Panc1 (cell line): ENCODE results near the gene PSMA5. TPM values are rescaled to one million over a fixed set of nuclear protein-coding genes. Genes with fewer than 3 reads are reported as not detected.

Source experiments
- ATAC-seq: fragments of 200-7000 bp; cut with Tn5 transposase; 2 replicates; pipeline ENCODE4 v1.9.1; 2020; ENCODE audit warnings: mild to moderate bottlenecking, moderate library complexity
- BruUV-seq: library from RNA; stranded (reverse); fragments of 400-500 nt; replicated peaks from 2 replicates; lab custom pipeline; 2021; lab: Mats Ljungman, UMichigan
- CTCF ChIA-PET: fragments of 300-600 bp; sonication (Branson Sonifier 250); formaldehyde crosslinking; loops from one replicate; lab custom pipeline; 2022; ENCODE audit warnings: antibody characterized with exemption; lab: Charles Lee
- POLR2A ChIA-PET: fragments of 300-600 bp; sonication (Branson Sonifier 250); formaldehyde crosslinking; loops from one replicate; lab custom pipeline; 2022; ENCODE audit warnings: antibody characterized with exemption; lab: Charles Lee
- DNase-seq: peaks from one replicate; pipeline ENCODE4 v3.0.0-alpha.2; 2010; ENCODE audit warnings: low read depth, low spot score
- H3K27ac ChIP-seq: 2 replicates; pipeline ENCODE4 v1.5.1; 2011; ENCODE audit warnings: mild to moderate bottlenecking, low read length, inconsistent platforms
- H3K27me3 ChIP-seq: fragments of 200-500 bp; sonication (Bioruptor generic); 2 replicates; pipeline ENCODE4 v1.6.0; 2014; ENCODE audit warnings: low read length, inconsistent platforms; ENCODE audit not compliant: control insufficient read depth, insufficient read depth
- H3K36me3 ChIP-seq: fragments of 200-500 bp; sonication (Bioruptor generic); 2 replicates; pipeline ENCODE4 v1.5.1; 2014; ENCODE audit warnings: inconsistent platforms, mild to moderate bottlenecking, low read length, moderate library complexity; ENCODE audit not compliant: control insufficient read depth, insufficient read depth
- H3K4me1 ChIP-seq: 2 replicates; pipeline ENCODE4 v1.5.1; 2011; ENCODE audit warnings: inconsistent platforms, mild to moderate bottlenecking, low read length, moderate library complexity; ENCODE audit not compliant: control insufficient read depth, insufficient read depth
- H3K4me3 ChIP-seq, 2 experiments: 2 replicates each; pipeline ENCODE4 v1.5.1; 2011 to 2012; ENCODE audit warnings: low read depth in 2 of 2, low read length in 2 of 2, mild to moderate bottlenecking in 2 of 2, inconsistent platforms in 1 of 2, moderate library complexity in 1 of 2
- H3K9me3 ChIP-seq: fragments of 200-500 bp; sonication (Bioruptor generic); 2 replicates; pipeline ENCODE4 v1.5.1; 2014; ENCODE audit warnings: low read depth, mild to moderate bottlenecking, inconsistent platforms, low read length, moderate library complexity; ENCODE audit not compliant: control insufficient read depth, insufficient read depth
- POLR2AphosphoS5 ChIP-seq: IDR thresholded peaks from 2 replicates; pipeline ENCODE4 v1.6.1; 2012; ENCODE audit warnings: mild to moderate bottlenecking, low read depth, low read length, moderate library complexity
- REST ChIP-seq, 2 experiments: IDR thresholded peaks; 2 replicates each; pipeline ENCODE4 v1.6.1; 2011 to 2012; ENCODE audit warnings: low read depth in 2 of 2, control low read depth in 1 of 2, low read length in 1 of 2, mild to moderate bottlenecking in 1 of 2, moderate library complexity in 1 of 2; ENCODE audit not compliant: insufficient read depth in 1 of 2
- SIN3A ChIP-seq: IDR thresholded peaks from 2 replicates; pipeline ENCODE4 v1.6.1; 2012; ENCODE audit warnings: low read depth, mild to moderate bottlenecking, low read length, moderate library complexity, borderline replicate concordance; ENCODE audit not compliant: insufficient read depth
- TCF7L2 ChIP-seq: IDR thresholded peaks from 2 replicates; pipeline ENCODE4 v1.6.1; 2011; ENCODE audit warnings: mild to moderate bottlenecking, low read depth, low read length, inconsistent platforms
- in situ Hi-C: cut with HindIII; loops from 2 replicates; pipeline ENCODE4 v1.10.0; 2016; ENCODE audit warnings: low sequenced_read_pairs, low pct_unique_long_range_greater_than_20kb
- intact Hi-C: fragments of 100-400 bp; cut with micrococcal nuclease; formaldehyde crosslinking; loops from one replicate; pipeline ENCODE4 v1.10.0; 2022; ENCODE audit not compliant: unreplicated experiment
- total RNA-seq: library from RNA; stranded (reverse); gene quantifications from one replicate; pipeline ENCODE4 v1.2.1, GENCODE V29; 2021; ENCODE audit not compliant: unreplicated experiment
- TF ChIP-seq, protein P1 (sequence below): fragments of 450-650 bp; IDR thresholded peaks from 2 replicates; pipeline ENCODE4 v1.5.1; 2017; ENCODE audit warnings: mild to moderate bottlenecking

Gene PSMA5
- total RNA-seq, 1 experiment from 2014 or later = 118 TPM

DNA sequence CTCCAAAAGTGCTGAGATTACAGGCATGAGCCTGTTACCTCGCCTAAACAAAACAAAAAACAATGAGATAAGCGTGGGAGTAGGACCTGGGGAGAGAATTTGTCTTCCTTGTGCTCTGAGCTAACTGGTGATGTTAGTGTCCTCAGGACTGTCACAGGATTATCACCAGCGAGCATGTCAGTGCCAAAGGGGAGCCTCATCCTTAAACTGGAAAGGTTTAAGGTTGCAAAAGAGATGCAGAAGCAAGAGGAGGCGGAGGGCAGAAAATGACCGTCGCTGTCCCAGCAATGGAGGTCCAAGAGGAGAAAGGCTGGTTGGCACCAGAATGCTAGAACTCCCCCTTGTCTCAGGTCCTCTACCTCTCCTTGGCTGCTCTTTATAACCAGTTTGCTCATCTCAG, 44.0 kb upstream of the PSMA5 start:
- Histone ChIP-seq H3K27me3 (peaks cover 5% of the 10 kb centered on the region), H3K4me3 (no peak overlapping the region), H3K9me3 (no peaks in the 10 kb centered on the region), H3K36me3 (no peaks in the 10 kb centered on the region), H3K27ac (no peak overlapping the region), H3K4me1 (no peaks in the 10 kb centered on the region)
- TF ChIP-seq SIN3A = no peak
- no peak for TF ChIP-seq POLR2AphosphoS5
- TF ChIP-seq, protein P1, sequence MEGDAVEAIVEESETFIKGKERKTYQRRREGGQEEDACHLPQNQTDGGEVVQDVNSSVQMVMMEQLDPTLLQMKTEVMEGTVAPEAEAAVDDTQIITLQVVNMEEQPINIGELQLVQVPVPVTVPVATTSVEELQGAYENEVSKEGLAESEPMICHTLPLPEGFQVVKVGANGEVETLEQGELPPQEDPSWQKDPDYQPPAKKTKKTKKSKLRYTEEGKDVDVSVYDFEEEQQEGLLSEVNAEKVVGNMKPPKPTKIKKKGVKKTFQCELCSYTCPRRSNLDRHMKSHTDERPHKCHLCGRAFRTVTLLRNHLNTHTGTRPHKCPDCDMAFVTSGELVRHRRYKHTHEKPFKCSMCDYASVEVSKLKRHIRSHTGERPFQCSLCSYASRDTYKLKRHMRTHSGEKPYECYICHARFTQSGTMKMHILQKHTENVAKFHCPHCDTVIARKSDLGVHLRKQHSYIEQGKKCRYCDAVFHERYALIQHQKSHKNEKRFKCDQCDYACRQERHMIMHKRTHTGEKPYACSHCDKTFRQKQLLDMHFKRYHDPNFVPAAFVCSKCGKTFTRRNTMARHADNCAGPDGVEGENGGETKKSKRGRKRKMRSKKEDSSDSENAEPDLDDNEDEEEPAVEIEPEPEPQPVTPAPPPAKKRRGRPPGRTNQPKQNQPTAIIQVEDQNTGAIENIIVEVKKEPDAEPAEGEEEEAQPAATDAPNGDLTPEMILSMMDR = no peak
- TF ChIP-seq REST (IDR thresholded peaks at IDR 0.05; ENCODE audit: insufficient read depth in 1 of 2, low read depth in 2 of 2, low read length in 1 of 2) = no peak
- TF ChIP-seq TCF7L2 = no peak
- no peak for ATAC-seq
- ChIA-PET POLR2A (interaction anchor here (0.5 to 0.6 kb wide), 2 partner anchors 27 to 370 kb away, joined by 3 read pairs; no protein-coding TSS in a partner anchor), CTCF (interaction anchor here (0.7 kb wide), 1 partner anchor 60 kb away, joined by 13 read pairs; no protein-coding TSS in a partner anchor)
- in situ Hi-C loops = no loop called here
- no TSS peak for BruUV-seq
- no peak for DNase-seq
- intact Hi-C loops = no loop called here

GRCh38 chr1:109468903-109469302, 42.7 kb upstream of the PSMA5 start:
- intact Hi-C loops (no loop called here), in situ Hi-C loops (no loop called here)
- H3K27me3 ChIP-seq = peaks cover 13% of the 10 kb centered on the region
- no peaks in the 10 kb centered on the region for H3K9me3 ChIP-seq
- TF ChIP-seq POLR2AphosphoS5 = no peak
- TF ChIP-seq, protein P1 = no peak
- TF ChIP-seq REST (IDR thresholded peaks at IDR 0.05; ENCODE audit: insufficient read depth in 1 of 2, low read depth in 2 of 2, low read length in 1 of 2) = no peak
- TF ChIP-seq SIN3A = no peak
- TF ChIP-seq TCF7L2 = no peak
- CTCF ChIA-PET = interaction anchor here (0.7 kb wide), 1 partner anchor 64 kb away, joined by 13 read pairs; no protein-coding TSS in a partner anchor
- BruUV-seq = no TSS peak
- POLR2A ChIA-PET = no interaction called here
- no peak for DNase-seq
- no peak overlapping the region for H3K27ac ChIP-seq
- H3K4me1 ChIP-seq = no peaks in the 10 kb centered on the region
- no peak overlapping the region for H3K4me3 ChIP-seq
- no peak for ATAC-seq
- H3K36me3 ChIP-seq = no peaks in the 10 kb centered on the region
